ENCODE measurements around the gene FTO.

FTO gene

GRCh38 chr16:53864819-53865493 is 161.0 kb downstream of the FTO start:
- TF ChIP-seq, protein P1, sequence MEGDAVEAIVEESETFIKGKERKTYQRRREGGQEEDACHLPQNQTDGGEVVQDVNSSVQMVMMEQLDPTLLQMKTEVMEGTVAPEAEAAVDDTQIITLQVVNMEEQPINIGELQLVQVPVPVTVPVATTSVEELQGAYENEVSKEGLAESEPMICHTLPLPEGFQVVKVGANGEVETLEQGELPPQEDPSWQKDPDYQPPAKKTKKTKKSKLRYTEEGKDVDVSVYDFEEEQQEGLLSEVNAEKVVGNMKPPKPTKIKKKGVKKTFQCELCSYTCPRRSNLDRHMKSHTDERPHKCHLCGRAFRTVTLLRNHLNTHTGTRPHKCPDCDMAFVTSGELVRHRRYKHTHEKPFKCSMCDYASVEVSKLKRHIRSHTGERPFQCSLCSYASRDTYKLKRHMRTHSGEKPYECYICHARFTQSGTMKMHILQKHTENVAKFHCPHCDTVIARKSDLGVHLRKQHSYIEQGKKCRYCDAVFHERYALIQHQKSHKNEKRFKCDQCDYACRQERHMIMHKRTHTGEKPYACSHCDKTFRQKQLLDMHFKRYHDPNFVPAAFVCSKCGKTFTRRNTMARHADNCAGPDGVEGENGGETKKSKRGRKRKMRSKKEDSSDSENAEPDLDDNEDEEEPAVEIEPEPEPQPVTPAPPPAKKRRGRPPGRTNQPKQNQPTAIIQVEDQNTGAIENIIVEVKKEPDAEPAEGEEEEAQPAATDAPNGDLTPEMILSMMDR (IDR thresholded peaks at IDR 0.05; ENCODE audit: low read depth, low read length) = no peak
- H3K4me3 ChIP-seq (replicated peaks in 1 of 2; ENCODE audit: low read depth in 2 of 2, low read length in 2 of 2) = no peak overlapping the region
- peak in 1 of 2 donors; percentile 59 for DNase-seq (ENCODE audit: low read depth in 2 of 2)

DNA sequence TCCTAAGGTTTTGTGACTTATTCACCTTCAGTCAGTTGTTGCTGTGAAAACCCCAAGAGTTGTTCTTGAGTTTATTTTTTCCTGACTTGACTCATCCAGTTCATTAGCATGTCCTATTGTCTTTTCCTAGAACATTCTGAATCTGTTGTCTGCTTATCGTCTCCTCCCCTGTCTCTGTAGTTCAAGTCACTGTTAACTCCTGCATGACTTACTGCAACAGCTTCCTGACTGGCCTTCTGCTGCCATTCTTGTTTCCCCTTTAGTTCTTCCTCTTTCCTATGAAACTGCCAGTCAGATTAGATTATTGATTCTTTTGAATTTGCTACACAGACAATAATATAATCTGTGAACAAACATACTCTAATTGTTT is 161.5 kb downstream of the FTO start:
- TF ChIP-seq, protein P1 (IDR thresholded peaks at IDR 0.05; ENCODE audit: low read depth, low read length) = no peak
- DNase-seq (ENCODE audit: low read depth in 2 of 2) = peak; percentile 58 to 91
- H3K4me3 ChIP-seq (replicated peaks in 1 of 2; ENCODE audit: low read depth in 2 of 2, low read length in 2 of 2) = no peak overlapping the region

DNA sequence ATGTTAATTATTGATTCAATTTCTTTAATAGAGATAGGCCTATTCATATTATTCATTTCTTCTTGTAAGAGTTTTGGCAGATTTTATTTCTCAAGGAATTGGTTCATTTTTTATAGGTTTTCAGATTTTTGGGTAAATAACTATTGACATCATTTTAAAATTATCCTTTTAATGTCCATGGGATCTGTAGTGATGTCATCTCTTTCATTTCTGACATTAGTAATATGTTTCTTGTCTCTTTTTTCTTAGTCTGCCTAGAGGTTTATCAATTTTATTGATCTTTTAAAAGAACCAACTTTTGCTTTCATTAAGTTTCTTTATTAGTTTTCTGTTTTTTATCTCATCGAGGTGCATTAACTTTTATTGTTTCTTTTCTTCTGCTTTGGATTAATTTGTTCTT is 162.6 kb downstream of the FTO start:
- TF ChIP-seq, protein P1 (IDR thresholded peaks at IDR 0.05; ENCODE audit: low read depth, low read length) = no peak
- H3K4me3 ChIP-seq (replicated peaks in 1 of 2; ENCODE audit: low read depth in 2 of 2, low read length in 2 of 2) = no peak overlapping the region
- DNase-seq (ENCODE audit: low read depth in 2 of 2) = no peak

GRCh38 chr16:53870831-53871230 is 166.9 kb downstream of the FTO start:
- H3K4me3 ChIP-seq (replicated peaks in 1 of 2; ENCODE audit: low read depth in 2 of 2, low read length in 2 of 2) = no peak overlapping the region
- DNase-seq (ENCODE audit: low read depth in 2 of 2) = no peak
- TF ChIP-seq, protein P1 (IDR thresholded peaks at IDR 0.05; ENCODE audit: low read depth, low read length) = no peak

GRCh38 chr16:53872248-53873221 is 168.6 kb downstream of the FTO start:
- peak; percentile 37 to 75 for DNase-seq (ENCODE audit: low read depth in 2 of 2)
- TF ChIP-seq, protein P1 (IDR thresholded peaks at IDR 0.05; ENCODE audit: low read depth, low read length) = no peak
- H3K4me3 ChIP-seq (replicated peaks in 1 of 2; ENCODE audit: low read depth in 2 of 2, low read length in 2 of 2) = no peak overlapping the region

GRCh38 chr16:53876811-53877210 is 172.9 kb downstream of the FTO start:
- TF ChIP-seq, protein P1 (IDR thresholded peaks at IDR 0.05; ENCODE audit: low read depth, low read length) = no peak
- DNase-seq (ENCODE audit: low read depth in 2 of 2) = no peak
- H3K4me3 ChIP-seq (replicated peaks in 1 of 2; ENCODE audit: low read depth in 2 of 2, low read length in 2 of 2) = no peak overlapping the region
